ENCODE data around the gene FXYD2.
A peak's percentile ranks its signal among the peaks of the same experiment; 100 is the strongest.

Gene FXYD2

GRCh38 chr11:117820071-117820470 is 4.5 kb downstream of the FXYD2 start:
- Histone ChIP-seq H3K27me3 (ENCODE audit: insufficient read depth, low read length) (no peaks in the 10 kb centered on the region), H3K9me2 (ENCODE audit: low read depth, low read length) (no peaks in the 10 kb centered on the region), H3K9me3 (ENCODE audit: low read length) (no peaks in the 10 kb centered on the region), H2AFZ (ENCODE audit: low read length) (no peak overlapping the region), H3F3A (ENCODE audit: insufficient read depth, low read length) (no peaks in the 10 kb centered on the region), H3K4me3 (ENCODE audit: low read depth, low read length, poor library complexity, severe bottlenecking) (no peak overlapping the region), H3K4me2 (ENCODE audit: low read length) (no peak overlapping the region), H3K36me3 (ENCODE audit: insufficient read depth, low read length) (no peaks in the 10 kb centered on the region), H3K27ac (ENCODE audit: low read depth, low read length, poor library complexity, severe bottlenecking) (no peak overlapping the region), H3K9ac (ENCODE audit: low read length) (no peak overlapping the region), H3K4me1 (ENCODE audit: insufficient read depth, low read length, severe bottlenecking) (peaks cover 3% of the 10 kb centered on the region), H3K79me2 (ENCODE audit: insufficient read depth, low read length) (no peaks in the 10 kb centered on the region), H4K20me1 (ENCODE audit: insufficient read depth, low read length) (no peaks in the 10 kb centered on the region)
- TF ChIP-seq EZH2 (IDR thresholded peaks at IDR 0.05; ENCODE audit: borderline replicate concordance, low read length) (no peak), CTCF (IDR thresholded peaks at IDR 0.05; ENCODE audit: low read length) (no peak)

- no peaks in the 10 kb centered on the region for H3K9me3 ChIP-seq (ENCODE audit: low read length)
- no peak overlapping the region for H3K9ac ChIP-seq (ENCODE audit: low read length)
- no peak overlapping the region for H2AFZ ChIP-seq (ENCODE audit: low read length)
- H3K36me3 ChIP-seq (ENCODE audit: insufficient read depth, low read length) = no peaks in the 10 kb centered on the region
- H3K4me3 ChIP-seq (ENCODE audit: low read depth, low read length, poor library complexity, severe bottlenecking) = no peak overlapping the region
- no peaks in the 10 kb centered on the region for H3K27me3 ChIP-seq (ENCODE audit: insufficient read depth, low read length)
- no peaks in the 10 kb centered on the region for H3K79me2 ChIP-seq (ENCODE audit: insufficient read depth, low read length)
- no peak overlapping the region for H3K4me2 ChIP-seq (ENCODE audit: low read length)
- H3F3A ChIP-seq (ENCODE audit: insufficient read depth, low read length) = no peaks in the 10 kb centered on the region
- no peak for TF ChIP-seq EZH2 (IDR thresholded peaks at IDR 0.05; ENCODE audit: borderline replicate concordance, low read length)
- peak; percentile 42 for TF ChIP-seq CTCF (IDR thresholded peaks at IDR 0.05; ENCODE audit: low read length)
- H3K27ac ChIP-seq (ENCODE audit: low read depth, low read length, poor library complexity, severe bottlenecking) = no peak overlapping the region
- peaks cover 10% of the 10 kb centered on the region for H3K4me1 ChIP-seq (ENCODE audit: insufficient read depth, low read length, severe bottlenecking)
- no peaks in the 10 kb centered on the region for H3K9me2 ChIP-seq (ENCODE audit: low read depth, low read length)
- H4K20me1 ChIP-seq (ENCODE audit: insufficient read depth, low read length) = no peaks in the 10 kb centered on the region
Observed at GRCh38 chr11:117819096-117820040, 5.2 kb downstream of the FXYD2 start.

DNA sequence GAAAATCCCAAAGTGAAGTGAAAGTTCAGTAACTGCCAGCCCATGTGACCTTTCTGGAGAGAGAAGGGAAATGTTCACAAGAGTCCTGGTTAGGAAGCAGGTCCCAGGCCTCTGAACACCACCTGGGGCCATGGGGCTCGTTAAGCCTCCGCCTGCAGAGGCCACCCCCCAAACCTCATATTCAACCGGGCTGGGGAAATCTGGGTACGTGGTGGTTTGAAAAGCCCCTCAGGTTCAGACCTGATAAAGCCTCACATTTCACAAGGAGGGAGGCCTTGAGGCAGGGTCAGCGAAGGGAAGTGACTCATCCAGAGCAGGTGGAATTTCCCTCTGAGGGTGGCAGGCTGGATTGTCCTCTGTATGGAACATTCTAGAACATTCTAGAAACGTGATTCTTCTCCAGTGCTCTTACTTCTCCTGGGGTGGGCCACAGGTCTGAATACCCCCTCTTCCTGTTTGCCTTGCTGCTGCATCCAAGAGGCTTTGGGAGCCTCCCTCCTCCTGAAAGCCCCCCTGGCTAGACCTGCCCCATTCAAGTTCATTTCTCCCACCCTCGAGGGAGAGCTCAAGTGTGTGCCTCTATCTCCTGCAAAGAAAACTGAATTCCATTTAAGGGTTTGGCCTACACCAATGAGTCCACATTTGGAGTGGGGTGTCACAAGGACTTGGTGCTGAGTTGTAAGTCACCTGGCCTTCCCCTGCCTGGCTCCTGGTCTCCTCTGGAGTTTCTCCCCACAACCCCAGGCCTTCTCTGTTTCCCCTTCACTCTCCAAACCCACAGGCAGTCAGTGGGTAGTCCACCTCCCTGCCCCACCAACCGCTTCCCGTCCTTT is 6.3 kb downstream of the FXYD2 start:
- H3K4me3 ChIP-seq (ENCODE audit: low read depth, low read length, poor library complexity, severe bottlenecking) = no peak overlapping the region
- no peaks in the 10 kb centered on the region for H3K27me3 ChIP-seq (ENCODE audit: insufficient read depth, low read length)
- H3K9me3 ChIP-seq (ENCODE audit: low read length) = no peaks in the 10 kb centered on the region
- H2AFZ ChIP-seq (ENCODE audit: low read length) = no peak overlapping the region
- H4K20me1 ChIP-seq (ENCODE audit: insufficient read depth, low read length) = no peaks in the 10 kb centered on the region
- TF ChIP-seq CTCF (IDR thresholded peaks at IDR 0.05; ENCODE audit: low read length) = no peak
- no peak for TF ChIP-seq EZH2 (IDR thresholded peaks at IDR 0.05; ENCODE audit: borderline replicate concordance, low read length)
- H3K79me2 ChIP-seq (ENCODE audit: insufficient read depth, low read length) = no peaks in the 10 kb centered on the region
- peaks cover 11% of the 10 kb centered on the region for H3K4me1 ChIP-seq (ENCODE audit: insufficient read depth, low read length, severe bottlenecking)
- H3F3A ChIP-seq (ENCODE audit: insufficient read depth, low read length) = no peaks in the 10 kb centered on the region
- H3K9me2 ChIP-seq (ENCODE audit: low read depth, low read length) = no peaks in the 10 kb centered on the region
- H3K4me2 ChIP-seq (ENCODE audit: low read length) = no peak overlapping the region
- no peaks in the 10 kb centered on the region for H3K36me3 ChIP-seq (ENCODE audit: insufficient read depth, low read length)
- no peak overlapping the region for H3K27ac ChIP-seq (ENCODE audit: low read depth, low read length, poor library complexity, severe bottlenecking)
- H3K9ac ChIP-seq (ENCODE audit: low read length) = no peak overlapping the region
